Measurements from ENCODE around the gene SNX6. TPM values are rescaled to one million over a fixed set of nuclear protein-coding genes. Genes with fewer than 3 reads are reported as not detected.

SNX6 gene
- total and polyA plus RNA-seq, 2 experiments from 2014 or later: 110 to 157 TPM

- TF ChIP-seq, protein P1, sequence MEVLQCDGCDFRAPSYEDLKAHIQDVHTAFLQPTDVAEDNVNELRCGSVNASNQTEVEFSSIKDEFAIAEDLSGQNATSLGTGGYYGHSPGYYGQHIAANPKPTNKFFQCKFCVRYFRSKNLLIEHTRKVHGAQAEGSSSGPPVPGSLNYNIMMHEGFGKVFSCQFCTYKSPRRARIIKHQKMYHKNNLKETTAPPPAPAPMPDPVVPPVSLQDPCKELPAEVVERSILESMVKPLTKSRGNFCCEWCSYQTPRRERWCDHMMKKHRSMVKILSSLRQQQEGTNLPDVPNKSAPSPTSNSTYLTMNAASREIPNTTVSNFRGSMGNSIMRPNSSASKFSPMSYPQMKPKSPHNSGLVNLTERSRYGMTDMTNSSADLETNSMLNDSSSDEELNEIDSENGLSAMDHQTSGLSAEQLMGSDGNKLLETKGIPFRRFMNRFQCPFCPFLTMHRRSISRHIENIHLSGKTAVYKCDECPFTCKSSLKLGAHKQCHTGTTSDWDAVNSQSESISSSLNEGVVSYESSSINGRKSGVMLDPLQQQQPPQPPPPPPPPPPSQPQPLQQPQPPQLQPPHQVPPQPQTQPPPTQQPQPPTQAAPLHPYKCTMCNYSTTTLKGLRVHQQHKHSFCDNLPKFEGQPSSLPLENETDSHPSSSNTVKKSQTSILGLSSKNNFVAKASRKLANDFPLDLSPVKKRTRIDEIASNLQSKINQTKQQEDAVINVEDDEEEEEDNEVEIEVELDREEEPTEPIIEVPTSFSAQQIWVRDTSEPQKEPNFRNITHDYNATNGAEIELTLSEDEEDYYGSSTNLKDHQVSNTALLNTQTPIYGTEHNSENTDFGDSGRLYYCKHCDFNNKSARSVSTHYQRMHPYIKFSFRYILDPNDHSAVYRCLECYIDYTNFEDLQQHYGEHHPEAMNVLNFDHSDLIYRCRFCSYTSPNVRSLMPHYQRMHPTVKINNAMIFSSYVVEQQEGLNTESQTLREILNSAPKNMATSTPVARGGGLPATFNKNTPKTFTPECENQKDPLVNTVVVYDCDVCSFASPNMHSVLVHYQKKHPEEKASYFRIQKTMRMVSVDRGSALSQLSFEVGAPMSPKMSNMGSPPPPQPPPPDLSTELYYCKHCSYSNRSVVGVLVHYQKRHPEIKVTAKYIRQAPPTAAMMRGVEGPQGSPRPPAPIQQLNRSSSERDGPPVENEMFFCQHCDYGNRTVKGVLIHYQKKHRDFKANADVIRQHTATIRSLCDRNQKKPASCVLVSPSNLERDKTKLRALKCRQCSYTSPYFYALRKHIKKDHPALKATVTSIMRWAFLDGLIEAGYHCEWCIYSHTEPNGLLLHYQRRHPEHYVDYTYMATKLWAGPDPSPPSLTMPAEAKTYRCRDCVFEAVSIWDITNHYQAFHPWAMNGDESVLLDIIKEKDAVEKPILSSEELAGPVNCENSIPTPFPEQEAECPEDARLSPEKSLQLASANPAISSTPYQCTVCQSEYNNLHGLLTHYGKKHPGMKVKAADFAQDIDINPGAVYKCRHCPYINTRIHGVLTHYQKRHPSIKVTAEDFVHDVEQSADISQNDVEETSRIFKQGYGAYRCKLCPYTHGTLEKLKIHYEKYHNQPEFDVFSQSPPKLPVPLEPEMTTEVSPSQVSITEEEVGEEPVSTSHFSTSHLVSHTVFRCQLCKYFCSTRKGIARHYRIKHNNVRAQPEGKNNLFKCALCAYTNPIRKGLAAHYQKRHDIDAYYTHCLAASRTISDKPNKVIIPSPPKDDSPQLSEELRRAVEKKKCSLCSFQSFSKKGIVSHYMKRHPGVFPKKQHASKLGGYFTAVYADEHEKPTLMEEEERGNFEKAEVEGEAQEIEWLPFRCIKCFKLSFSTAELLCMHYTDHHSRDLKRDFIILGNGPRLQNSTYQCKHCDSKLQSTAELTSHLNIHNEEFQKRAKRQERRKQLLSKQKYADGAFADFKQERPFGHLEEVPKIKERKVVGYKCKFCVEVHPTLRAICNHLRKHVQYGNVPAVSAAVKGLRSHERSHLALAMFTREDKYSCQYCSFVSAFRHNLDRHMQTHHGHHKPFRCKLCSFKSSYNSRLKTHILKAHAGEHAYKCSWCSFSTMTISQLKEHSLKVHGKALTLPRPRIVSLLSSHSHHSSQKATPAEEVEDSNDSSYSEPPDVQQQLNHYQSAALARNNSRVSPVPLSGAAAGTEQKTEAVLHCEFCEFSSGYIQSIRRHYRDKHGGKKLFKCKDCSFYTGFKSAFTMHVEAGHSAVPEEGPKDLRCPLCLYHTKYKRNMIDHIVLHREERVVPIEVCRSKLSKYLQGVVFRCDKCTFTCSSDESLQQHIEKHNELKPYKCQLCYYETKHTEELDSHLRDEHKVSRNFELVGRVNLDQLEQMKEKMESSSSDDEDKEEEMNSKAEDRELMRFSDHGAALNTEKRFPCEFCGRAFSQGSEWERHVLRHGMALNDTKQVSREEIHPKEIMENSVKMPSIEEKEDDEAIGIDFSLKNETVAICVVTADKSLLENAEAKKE (CRISPR knock-in tag; IDR thresholded peaks at IDR 0.05): no peak
- TF ChIP-seq POLR2AphosphoS5 (IDR thresholded peaks at IDR 0.05; ENCODE audit: low read depth) (no peak), ETS1 (IDR thresholded peaks at IDR 0.05) (no peak), STAT1 (IDR thresholded peaks at IDR 0.05; ENCODE audit: unreplicated experiment) (no peak), CREB1 (CRISPR knock-in tag; IDR thresholded peaks at IDR 0.05; ENCODE audit: low read depth) (no peak), EZH2 (IDR thresholded peaks at IDR 0.05; ENCODE audit: low read depth, unreplicated experiment) (no peak), JUNB (IDR thresholded peaks at IDR 0.05; ENCODE audit: unreplicated experiment) (no peak), EZH2phosphoT487 (IDR thresholded peaks at IDR 0.05; ENCODE audit: unreplicated experiment) (no peak)
- TF ChIP-seq, protein P2, sequence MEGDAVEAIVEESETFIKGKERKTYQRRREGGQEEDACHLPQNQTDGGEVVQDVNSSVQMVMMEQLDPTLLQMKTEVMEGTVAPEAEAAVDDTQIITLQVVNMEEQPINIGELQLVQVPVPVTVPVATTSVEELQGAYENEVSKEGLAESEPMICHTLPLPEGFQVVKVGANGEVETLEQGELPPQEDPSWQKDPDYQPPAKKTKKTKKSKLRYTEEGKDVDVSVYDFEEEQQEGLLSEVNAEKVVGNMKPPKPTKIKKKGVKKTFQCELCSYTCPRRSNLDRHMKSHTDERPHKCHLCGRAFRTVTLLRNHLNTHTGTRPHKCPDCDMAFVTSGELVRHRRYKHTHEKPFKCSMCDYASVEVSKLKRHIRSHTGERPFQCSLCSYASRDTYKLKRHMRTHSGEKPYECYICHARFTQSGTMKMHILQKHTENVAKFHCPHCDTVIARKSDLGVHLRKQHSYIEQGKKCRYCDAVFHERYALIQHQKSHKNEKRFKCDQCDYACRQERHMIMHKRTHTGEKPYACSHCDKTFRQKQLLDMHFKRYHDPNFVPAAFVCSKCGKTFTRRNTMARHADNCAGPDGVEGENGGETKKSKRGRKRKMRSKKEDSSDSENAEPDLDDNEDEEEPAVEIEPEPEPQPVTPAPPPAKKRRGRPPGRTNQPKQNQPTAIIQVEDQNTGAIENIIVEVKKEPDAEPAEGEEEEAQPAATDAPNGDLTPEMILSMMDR (conservative IDR thresholded peaks at IDR 0.05; ENCODE audit: low read depth in 2 of 2): no peak
Observed at GRCh38 chr14:34646570-34647255, 16.8 kb upstream of the SNX6 start (continued).
